NCI-H510A treated with DMSO at 0.1 percent for 48 hours (cell line): ENCODE data around the gene SLC5A1.
"Not testable (repeated sequence)": the region's sequence is repeated elsewhere in the genome, so short reads cannot be mapped to it uniquely, and the experiment has no call there.

Experiments
- DNase-seq: peaks from one replicate; lab custom pipeline; 2025; lab: John Stamatoyannopoulos, UW

SLC5A1 gene

GRCh38 chr22:32144496-32145274, 101.6 kb downstream of the SLC5A1 start:
- DNase-seq = no peak

GRCh38 chr22:32147128-32147527, 104.1 kb downstream of the SLC5A1 start:
- not testable (repeated sequence) for DNase-seq

- not testable (repeated sequence) for DNase-seq
Observed at GRCh38 chr22:32148372-32148771, 105.3 kb downstream of the SLC5A1 start.

GRCh38 chr22:32150647-32151046, 107.6 kb downstream of the SLC5A1 start:
- DNase-seq = not testable (repeated sequence)

GRCh38 chr22:32151641-32152040, 108.6 kb downstream of the SLC5A1 start:
- DNase-seq = not testable (repeated sequence)

- not testable (repeated sequence) for DNase-seq
Observed at GRCh38 chr22:32154727-32155126, 111.7 kb downstream of the SLC5A1 start.

GRCh38 chr22:32157632-32158031, 114.6 kb downstream of the SLC5A1 start:
- not testable (repeated sequence) for DNase-seq

- DNase-seq = no peak
Observed at GRCh38 chr22:32158712-32159533, 115.9 kb downstream of the SLC5A1 start, which contains the start of gene C22orf42. Gene C22orf42, minus strand, starts transcription at chr22:32159303. Its CDS starts 88 bp downstream, at chr22:32159215.

- not testable (repeated sequence) for DNase-seq
Observed at GRCh38 chr22:32160411-32160810, 117.3 kb downstream of the SLC5A1 start.
